Measurements from ENCODE around the gene PA2G4. TPM values are rescaled to one million over a fixed set of nuclear protein-coding genes. Genes with fewer than 3 reads are reported as not detected.
A peak's percentile ranks its signal among the peaks of the same experiment; 100 is the strongest.
"Not testable (repeated sequence)": the region's sequence is repeated elsewhere in the genome, so short reads cannot be mapped to it uniquely, and the experiment has no call there.

Gene PA2G4
- total RNA-seq, 1 experiment from 2014 or later: 175 TPM

DNA sequence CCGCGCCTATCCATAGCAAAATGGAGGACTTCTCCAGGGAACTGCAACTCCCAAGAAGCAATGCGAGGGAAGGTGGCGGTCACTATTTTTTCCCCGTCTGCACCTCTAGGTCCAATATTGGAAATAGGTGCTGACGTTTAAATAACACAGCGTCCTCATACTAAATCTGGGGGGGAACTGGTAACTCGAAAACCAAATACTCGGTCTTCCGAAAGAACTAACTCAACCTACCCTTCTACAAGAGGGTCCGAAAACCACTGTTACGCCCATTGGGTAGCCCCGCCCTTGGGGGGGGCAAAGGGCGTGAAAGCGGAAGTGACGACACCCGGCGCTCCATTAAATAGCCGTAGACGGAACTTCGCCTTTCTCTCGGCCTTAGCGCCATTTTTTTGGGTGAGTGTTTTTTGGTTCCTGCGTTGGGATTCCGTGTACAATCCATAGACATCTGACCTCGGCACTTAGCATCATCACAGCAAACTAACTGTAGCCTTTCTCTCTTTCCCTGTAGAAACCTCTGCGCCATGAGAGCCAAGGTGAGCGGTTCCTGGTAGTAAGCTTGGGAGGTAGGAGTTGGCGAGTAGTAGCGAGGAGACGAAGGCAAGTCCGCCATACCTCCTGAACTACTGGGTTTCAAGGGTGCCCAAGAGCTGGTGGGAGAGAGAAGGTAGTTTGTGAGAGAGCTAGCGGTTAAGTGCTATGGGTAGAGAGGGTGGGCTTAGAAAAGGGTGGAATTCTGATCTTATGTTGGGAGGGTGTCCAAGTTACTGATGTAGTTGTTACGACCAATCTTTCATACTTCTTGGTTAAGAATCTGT lies 12.1 kb downstream of the PA2G4 start, which contains the start of gene RPL41:
RPL41 (plus strand) TSS at position 367 of the 815 bp plus-strand sequence.
- CTCF ChIA-PET: no interaction called here
- in situ Hi-C loops (cut with HindIII; ENCODE audit: low pct_unique_long_range_greater_than_20kb, low sequenced_read_pairs) (no loop called here), intact Hi-C loops (cut with micrococcal nuclease; ENCODE audit: unreplicated experiment) (loop anchor here (5.0 to 10.0 kb wide), 2 partner anchors 41 to 72 kb away; partner anchors contain the start of genes MYL6 and RPS26)
- Histone ChIP-seq H3K27me3 (ENCODE audit: control insufficient read depth, insufficient read depth, low read length) (no peaks in the 10 kb centered on the region), H3K9me3 (ENCODE audit: control insufficient read depth, insufficient read depth, low read depth, low read length) (no peaks in the 10 kb centered on the region), H3K36me3 (ENCODE audit: control insufficient read depth, insufficient read depth, low read length) (peaks cover 18% of the 10 kb centered on the region), H3K4me1 (ENCODE audit: control insufficient read depth, insufficient read depth, low read length) (peaks cover 30% of the 10 kb centered on the region), H3K27ac (ENCODE audit: low read length) (peak within 1 kb of the TSS; percentile 95), H3K4me3 (ENCODE audit: low read depth in 2 of 2, low read length in 2 of 2) (peak within 1 kb of the TSS; percentile 69 to 100)
- DNase-seq (ENCODE audit: low read depth, low spot score) (peak; percentile 94), ATAC-seq (peak; percentile 67)
- TF ChIP-seq REST (IDR thresholded peaks at IDR 0.05; ENCODE audit: insufficient read depth in 1 of 2, low read depth in 2 of 2, low read length in 1 of 2) (peak in 1 of 2 experiments; percentile 40; a peak in 1 of 4 replicates), SIN3A (IDR thresholded peaks at IDR 0.05; ENCODE audit: borderline replicate concordance, insufficient read depth, low read depth, low read length) (peak; percentile 63; the same call in 1 of the 2 replicates), CTCF (IDR thresholded peaks at IDR 0.05) (no peak), POLR2AphosphoS5 (IDR thresholded peaks at IDR 0.05; ENCODE audit: low read depth, low read length) (peak; percentile 100), TCF7L2 (IDR thresholded peaks at IDR 0.05; ENCODE audit: low read depth, low read length) (no peak)
- BruUV-seq (replicated peaks): TSS peak; percentile 99
- POLR2A ChIA-PET: interaction anchor here (0.6 to 0.7 kb wide), 4 partner anchors 15 to 44 kb away, joined by 4 to 7 read pairs (median 6); no protein-coding TSS in a partner anchor

- ATAC-seq; H3K27me3 ChIP-seq (ENCODE audit: control insufficient read depth, insufficient read depth, low read length); DNase-seq (ENCODE audit: low read depth, low spot score); H3K9me3 ChIP-seq (ENCODE audit: control insufficient read depth, insufficient read depth, low read depth, low read length); in situ Hi-C loops (cut with HindIII; ENCODE audit: low pct_unique_long_range_greater_than_20kb, low sequenced_read_pairs): not testable (repeated sequence)
- BruUV-seq (replicated peaks): TSS peak; percentile 77
- peaks cover 30% of the 10 kb centered on the region for H3K4me1 ChIP-seq (ENCODE audit: control insufficient read depth, insufficient read depth, low read length)
- intact Hi-C loops (cut with micrococcal nuclease; ENCODE audit: unreplicated experiment): loop anchor here (5.0 to 10.0 kb wide), 2 partner anchors 40 to 72 kb away; partner anchors contain the start of genes MYL6 and RPS26
- H3K4me3 ChIP-seq (ENCODE audit: low read depth in 2 of 2, low read length in 2 of 2): peak overlapping the region; percentile 69 to 100
- H3K36me3 ChIP-seq (ENCODE audit: control insufficient read depth, insufficient read depth, low read length): peaks cover 13% of the 10 kb centered on the region
- POLR2A ChIA-PET: interaction anchor here (0.5 to 1.0 kb wide), 4 partner anchors 10 to 45 kb away, joined by 4 to 7 read pairs (median 6); partner anchors contain the start of gene ESYT1
- CTCF ChIA-PET: interaction anchor here (1.6 kb wide), 1 partner anchor 11 kb away, joined by 14 read pairs; the partner anchor contains the start of gene ESYT1
- peak overlapping the region; percentile 95 for H3K27ac ChIP-seq (ENCODE audit: low read length)
Measured at GRCh38 chr12:56117082-56117706, 12.8 kb downstream of the PA2G4 start.
